HG03097 (cell line): Measurements from ENCODE around the gene DPP9.
A peak's percentile ranks its signal among the peaks of the same experiment; 100 is the strongest.
"Not testable (repeated sequence)": the region's sequence is repeated elsewhere in the genome, so short reads cannot be mapped to it uniquely, and the experiment has no call there.

Experiments used
- ATAC-seq: cut with Tn5 transposase; IDR thresholded peaks from one replicate; pipeline ENCODE4 v1.9.1; 2021; ENCODE audit not compliant: unreplicated experiment, low FRiP score

The DPP9 gene

DNA sequence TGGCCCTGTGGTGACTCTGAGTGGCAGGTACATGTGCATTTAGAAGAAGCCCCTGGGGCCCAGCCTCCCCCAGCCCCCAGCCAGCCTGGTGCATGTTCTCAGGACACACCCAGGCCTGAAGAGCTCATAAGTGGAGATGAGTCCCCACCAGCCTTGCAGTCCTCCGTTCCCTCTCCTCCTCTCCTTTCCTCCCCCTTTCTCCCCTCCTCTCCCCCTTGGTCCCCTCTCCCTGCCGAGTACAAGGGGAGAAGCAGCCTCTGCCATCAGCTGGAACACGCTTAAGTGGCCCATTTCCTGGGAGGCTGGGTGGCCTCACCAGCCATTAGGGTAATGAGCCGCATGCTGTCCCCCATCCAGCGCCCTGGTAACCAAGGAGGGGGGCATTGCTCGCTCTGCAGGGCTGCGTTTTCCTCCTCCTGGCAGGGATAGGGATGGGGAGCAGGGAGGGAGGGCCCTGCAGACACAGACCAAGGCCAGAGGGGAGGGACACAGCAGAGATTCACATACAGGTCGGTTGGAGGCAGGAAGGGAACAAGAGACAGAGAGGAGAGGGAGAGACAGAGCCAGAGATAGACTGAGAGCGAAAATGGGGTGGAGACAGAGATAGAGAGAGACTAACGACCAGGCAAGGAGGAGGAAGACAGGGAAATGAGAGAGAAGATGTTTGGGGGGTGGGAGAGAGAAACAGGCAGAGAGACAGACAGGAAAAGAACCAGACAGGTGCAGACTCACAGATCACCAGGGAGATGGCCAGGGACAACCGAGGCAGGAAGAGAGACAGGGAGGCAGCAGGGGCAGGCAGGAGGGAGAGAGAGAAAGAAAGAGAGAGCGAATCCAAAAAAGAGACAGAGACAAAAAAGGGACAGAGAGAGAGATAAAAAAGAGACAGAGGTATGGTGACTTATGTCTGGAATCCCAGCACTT lies 19.3 kb upstream of the DPP9 start:
- no peak for ATAC-seq

DNA sequence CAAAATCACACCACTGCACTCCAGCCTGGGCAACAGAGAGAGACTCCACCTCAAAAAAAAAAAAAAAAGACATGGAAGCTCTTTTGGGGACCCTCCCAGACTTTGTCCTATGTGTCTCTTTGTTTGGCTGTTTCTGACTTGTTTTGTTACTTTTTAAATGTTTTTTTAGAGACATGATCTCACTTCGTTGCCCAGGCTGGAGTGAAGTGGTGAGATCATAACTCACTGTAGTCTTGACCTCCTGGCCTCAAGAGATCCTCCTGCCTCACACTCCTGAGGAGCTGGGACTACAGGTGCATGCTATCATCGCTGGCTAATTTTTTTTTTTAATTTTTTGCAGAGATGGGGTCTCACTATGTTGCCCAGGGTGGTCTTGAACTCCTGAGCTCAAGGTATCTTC lies 16.4 kb upstream of the DPP9 start:
- no peak for ATAC-seq

GRCh38 chr19:4738734-4739133 lies 15.1 kb upstream of the DPP9 start:
- ATAC-seq: no peak

- no peak for ATAC-seq
Measured at GRCh38 chr19:4737955-4738600, 14.4 kb upstream of the DPP9 start.

DNA sequence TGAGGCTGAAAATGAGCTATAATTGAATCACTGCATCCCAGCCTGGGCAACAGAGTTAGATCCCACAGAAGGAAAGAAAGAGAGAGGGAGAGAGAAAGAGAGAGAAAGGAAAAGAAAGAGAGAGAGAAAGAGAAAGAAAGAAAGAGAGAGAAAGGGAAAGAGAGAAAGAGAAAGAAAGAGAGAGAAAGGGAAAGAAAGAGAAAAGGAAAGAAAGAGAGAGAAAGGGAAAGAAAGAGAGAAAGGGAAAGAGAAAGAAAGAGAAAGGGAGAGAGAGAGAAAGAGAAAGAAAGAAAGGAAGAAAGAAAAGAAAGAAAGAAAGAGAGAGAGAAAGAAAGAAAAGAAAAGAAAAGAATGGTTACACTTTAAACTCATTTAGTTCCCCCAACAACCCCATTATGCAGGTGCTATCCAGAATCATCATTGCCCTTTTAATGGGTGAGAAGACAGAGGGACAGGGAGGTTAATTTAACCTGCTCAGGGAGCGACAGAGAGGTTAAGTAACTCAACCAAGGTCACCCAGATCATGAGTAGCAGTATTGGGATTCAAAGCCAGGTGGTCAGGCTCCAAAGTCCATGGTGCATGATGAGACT lies 10.2 kb upstream of the DPP9 start:
- ATAC-seq: no peak

DNA sequence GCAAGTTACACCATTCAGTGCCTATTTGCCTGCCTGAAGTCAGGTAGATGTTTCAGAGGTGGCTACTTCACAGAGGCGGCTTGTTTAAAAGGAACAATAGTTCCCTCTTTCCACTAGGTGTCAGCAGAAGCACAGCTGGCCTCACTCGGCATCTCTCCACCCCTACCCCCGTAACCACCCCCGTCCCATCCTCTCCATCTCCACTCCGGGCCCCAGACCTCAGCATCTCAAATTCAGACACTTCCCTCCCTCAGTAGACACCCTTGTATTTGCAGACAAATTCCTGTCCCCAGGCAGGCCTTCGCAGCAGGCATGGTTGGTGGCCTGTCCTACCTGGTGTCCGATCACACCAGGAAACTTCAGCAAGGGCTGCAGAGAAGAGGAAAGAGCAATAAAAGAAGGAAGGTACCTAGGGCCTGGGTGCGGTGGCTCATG lies 9.1 kb upstream of the DPP9 start:
- ATAC-seq: no peak

DNA sequence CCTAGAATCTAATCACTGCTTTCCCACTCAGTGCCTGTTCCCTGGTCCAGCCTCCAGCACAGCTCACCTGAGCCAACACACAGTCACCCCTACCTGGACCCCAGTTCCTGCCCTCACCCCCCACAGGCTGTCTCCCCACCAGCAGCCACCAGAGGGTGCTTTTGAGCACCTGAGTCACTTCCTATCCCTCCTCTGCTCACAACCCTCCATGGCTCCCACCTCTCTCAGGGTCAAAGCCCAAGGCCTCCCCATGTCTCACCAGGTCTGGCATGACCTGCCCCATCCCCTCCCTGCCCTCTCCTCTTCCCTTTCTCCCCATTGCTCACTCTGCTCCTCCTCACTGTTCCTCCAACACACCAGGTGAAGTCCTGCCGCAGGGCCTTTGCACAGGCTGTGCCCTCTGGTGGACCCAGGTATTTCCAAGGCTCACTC lies 7.1 kb upstream of the DPP9 start:
- ATAC-seq: no peak

DNA sequence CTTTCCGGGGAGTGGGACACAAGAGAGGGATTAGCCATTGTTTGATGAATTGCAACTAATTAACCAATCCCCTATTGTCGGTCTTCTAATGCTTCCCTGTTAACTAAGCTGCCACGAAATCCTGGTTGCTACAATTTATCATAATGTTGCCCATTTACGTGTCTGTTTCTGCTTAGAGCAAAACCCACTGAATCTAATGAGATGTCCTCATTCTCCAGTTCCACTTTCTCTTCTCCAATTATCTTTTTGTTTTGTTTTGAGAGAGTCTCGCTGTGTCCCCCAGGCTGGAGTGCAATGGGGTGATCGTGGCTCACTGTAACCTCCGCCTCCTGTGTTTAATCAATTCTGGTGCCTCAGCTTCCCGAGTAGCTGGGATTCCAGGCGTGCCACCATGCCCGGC lies 5.2 kb upstream of the DPP9 start:
- no peak for ATAC-seq

DNA sequence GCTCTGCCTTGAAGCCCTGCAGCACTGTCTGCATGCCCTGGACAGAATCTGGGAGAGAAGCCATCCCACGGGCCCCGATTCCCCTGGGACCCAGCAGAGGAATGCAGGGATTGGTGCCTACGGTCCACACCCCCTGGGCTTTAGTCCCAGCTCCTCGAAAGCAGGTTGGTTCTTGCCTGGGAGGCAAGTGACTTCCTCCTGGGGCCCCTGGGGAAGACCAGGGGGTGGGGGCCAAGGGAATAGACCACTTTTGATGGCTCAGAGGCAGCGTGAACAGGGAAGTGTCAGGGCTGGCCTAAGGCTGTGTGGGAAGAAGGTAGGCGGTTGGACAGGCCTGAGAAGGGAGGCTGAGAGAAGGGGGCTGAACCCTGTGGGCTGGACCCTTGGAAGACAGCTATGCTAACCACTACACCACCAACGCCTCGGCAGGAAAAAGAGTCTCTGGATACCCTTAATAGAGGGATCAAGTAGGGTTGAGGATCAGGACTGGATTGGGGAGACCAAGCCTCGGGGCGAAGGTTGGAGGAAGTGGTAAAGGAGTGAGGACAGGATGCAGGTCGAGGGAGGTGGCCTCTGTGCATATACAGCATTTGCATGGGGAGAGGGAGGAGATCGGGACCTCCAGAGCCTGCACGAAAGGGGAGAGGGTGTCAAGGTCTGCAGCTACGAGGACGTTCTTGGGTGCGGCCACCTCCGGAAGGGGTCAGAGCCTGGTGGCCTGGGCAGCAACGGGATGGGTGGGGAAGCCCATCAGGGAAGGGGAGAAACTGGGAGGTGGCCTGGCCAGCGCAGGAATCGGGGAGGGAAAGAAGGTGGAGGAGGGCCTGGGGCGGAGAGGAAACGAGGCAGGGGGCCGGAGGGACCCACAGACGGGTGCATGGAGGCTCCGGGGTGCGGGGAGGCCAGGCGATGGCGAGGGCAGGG lies 709 bp downstream of the DPP9 start:
- peak; percentile 12 for ATAC-seq

DNA sequence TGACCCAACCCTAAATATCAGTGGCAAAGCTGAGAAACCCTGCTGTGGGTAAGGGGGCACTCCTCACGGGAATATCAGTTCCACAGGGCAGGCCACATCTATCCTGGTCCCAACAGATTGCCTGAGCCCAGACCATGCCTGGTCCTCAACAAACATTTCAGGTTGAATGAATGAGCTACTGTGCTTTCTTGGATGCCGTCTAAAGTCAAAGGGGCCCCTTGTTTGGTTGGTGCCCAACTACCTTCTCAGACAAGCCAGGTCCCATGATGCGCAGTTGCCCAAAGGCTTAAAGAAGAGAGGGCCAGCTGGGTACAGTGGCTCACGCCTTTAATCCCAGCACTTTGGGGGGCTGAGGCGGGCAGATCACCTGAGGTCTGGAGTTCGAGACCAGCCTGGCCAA lies 2.4 kb downstream of the DPP9 start:
- ATAC-seq: no peak

DNA sequence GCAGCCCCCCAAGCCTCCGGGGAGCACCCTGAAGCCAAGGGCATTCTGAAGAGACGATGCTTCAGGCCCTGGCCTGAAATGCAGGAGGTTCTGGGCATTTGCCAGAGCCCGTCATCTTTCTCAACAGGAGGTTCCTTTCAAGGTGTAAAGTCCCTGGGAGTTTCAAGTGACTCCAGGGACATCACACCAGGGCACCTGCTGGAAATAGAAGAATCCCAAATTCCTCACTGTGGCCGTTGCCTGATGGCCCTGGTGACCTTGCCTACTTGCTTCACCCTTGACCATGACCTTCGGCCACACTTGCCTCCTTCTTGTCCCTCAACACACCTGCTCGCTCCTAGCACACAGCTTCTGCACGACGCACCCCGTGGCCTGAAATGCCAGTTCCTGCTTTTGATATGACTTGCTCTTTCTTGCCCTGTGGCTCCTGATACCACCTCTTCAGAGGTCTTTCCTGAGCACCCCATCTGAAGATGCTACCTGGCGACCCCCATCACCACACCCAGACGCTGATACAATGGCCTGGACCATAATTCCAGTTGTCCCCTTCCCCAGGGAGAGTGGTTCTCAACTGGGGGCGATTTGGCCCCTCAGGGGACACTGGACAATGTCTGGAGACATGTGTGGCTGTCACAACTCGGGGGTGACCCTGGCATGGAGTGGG lies 3.5 kb downstream of the DPP9 start:
- no peak for ATAC-seq

DNA sequence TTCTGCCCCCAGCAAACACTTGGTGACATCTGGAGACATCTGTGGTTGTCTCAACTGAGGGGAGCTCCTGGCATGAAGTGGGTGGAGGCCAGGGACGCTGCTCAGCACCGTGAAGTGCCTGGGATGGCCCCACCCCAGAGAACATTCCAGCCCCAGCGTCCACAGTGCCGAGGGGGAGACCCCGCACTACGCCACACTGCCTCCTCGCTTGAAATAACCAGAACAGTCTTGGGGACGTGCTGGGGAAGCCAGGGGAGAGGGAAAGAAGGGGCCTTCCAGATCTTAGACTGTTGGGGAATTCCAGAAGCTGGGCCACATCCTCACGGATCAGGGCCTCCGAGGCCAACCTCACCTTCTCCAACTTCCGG lies 4.2 kb downstream of the DPP9 start:
- no peak for ATAC-seq

DNA sequence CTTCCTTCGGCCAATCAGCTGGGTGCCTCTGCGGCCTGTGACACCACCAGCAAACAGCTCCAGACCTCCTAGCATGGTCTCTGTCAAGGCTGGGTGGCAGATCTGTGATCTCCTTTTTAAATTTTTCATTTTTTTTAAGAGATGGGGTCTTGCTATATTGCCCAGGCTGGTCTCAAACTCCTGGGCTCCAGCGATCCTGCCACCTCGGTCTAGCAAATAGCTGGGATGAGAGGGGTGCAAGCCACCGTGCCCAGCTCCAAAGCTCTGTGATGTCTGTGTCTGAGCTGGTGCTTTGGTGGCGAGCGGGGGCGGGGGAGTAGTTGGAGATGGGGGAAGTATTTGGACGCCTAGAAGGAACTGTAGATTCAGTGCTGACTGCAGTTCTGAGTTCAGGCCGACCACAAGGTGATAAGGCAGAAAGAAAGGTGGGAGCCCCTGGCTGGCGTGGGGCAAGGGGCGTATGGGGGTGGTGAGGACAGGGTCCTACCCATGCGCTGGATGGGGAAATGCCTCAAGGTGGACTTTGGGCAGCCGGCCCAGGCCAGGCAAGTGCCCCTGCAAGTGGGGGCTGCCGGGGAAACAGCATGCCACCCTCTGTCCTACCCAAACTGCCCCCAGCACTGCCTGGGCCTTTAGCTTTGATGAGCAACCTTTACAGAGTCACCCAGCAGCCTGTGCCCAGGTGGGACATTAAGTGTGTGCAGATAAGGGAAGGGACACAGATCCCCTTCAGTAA lies 5.5 kb downstream of the DPP9 start:
- no peak for ATAC-seq

GRCh38 chr19:4717191-4717965 lies 6.3 kb downstream of the DPP9 start:
- ATAC-seq: no peak

DNA sequence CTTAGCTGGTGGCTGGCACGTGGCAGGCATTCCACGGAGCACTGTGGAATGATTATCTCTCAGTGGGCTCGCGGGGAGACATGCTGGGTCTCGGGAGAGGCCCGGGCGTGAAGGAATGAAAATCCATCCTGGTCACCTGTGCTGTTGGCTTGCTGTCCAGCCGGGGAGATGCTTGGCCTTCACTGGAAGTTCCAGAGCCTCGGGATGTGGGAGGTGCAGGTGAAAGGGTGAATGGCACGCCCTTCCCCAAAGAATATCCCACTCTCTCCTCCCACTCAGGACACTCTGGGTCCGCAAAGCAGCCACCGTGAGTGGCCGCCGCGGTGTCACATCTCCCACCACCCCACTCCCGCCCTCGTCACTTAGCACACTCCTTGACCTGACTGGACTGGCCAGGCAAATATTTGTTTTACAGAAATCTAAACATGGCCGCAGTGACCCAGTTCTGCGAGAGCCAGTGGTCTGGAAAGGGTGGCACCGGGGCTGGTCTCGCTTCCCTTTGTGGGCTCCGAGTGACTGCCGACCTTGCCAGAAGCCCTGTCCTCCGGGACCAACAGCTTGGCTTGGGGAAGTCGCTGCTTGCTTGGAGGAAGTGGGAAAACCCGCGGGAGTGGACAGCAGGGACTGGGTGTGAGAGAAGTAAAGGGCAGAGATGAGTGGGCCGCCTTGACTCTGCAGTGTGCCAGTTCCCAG lies 8.0 kb downstream of the DPP9 start:
- ATAC-seq: no peak

DNA sequence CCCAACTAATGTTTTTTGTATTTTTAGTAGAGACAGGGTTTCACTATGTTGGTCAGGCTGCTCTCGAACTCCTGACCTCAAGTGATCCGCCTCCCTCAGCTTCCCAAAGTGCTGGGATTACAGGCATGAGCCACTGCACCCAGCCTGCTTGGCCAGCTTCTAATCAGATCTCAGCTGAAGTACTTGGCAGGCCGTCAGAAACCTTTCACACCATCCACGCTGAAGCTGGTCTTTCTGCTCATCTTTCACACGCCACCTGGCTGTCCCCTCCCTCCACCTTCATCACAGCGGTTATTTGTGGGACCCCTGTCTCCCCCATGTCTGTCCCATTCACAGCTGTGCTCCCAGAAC lies 8.5 kb downstream of the DPP9 start:
- ATAC-seq: not testable (repeated sequence)

GRCh38 chr19:4714016-4714415 lies 9.6 kb downstream of the DPP9 start:
- no peak for ATAC-seq

DNA sequence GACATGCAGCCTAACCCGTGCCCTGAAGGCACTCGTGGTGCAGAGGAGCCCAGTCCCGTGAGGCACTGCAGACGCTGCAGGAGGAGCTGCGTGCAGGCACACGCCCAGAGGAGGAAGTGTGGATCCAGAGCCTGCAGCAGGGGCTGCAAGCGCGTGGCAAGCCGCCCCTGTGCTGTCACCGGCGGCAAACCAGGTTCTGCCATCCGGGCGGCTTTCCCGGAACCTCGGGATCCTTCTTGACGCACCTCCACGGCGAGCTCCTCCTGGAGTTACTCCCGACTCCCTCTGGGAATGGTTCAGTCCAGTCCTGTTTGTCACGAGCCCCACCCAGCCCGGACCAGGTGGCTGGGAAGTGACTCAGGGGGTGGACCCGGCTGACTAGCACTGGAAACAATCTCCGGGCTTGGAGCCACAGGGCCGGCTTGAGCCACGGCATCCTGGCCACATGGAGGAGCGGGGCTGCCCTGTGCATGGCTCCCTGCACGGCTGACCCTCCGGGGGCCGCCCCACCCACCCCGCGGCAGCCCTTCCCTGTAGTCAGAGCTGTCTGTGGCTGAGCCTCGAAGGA lies 10.2 kb downstream of the DPP9 start:
- ATAC-seq: no peak
